ENCODE data around the gene SDK1.

The SDK1 gene

GRCh38 chr7:3987426-3987927 is 686.4 kb downstream of the SDK1 start:
- no peak for TF ChIP-seq CTCF (IDR thresholded peaks at IDR 0.05; ENCODE audit: poor library complexity, severe bottlenecking)
- H3K4me1 ChIP-seq (ENCODE audit: insufficient read depth, poor library complexity, severe bottlenecking) = no peaks in the 10 kb centered on the region
- no peak overlapping the region for H3K27ac ChIP-seq (ENCODE audit: poor library complexity, severe bottlenecking)
- H3K27me3 ChIP-seq (ENCODE audit: insufficient read depth, poor library complexity, severe bottlenecking) = no peaks in the 10 kb centered on the region
- no peaks in the 10 kb centered on the region for H3K36me3 ChIP-seq (ENCODE audit: low read depth)
- H3K4me3 ChIP-seq (ENCODE audit: severe bottlenecking) = no peak overlapping the region
- no peaks in the 10 kb centered on the region for H3K9me3 ChIP-seq (ENCODE audit: severe bottlenecking)
- DNase-seq (ENCODE audit: low spot score) (no peak), ATAC-seq (ENCODE audit: low read depth) (no peak)

GRCh38 chr7:3989723-3990122 is 688.7 kb downstream of the SDK1 start:
- H3K27me3 ChIP-seq (ENCODE audit: insufficient read depth, poor library complexity, severe bottlenecking) = no peaks in the 10 kb centered on the region
- no peak overlapping the region for H3K27ac ChIP-seq (ENCODE audit: poor library complexity, severe bottlenecking)
- H3K4me3 ChIP-seq (ENCODE audit: severe bottlenecking) = no peak overlapping the region
- no peak for TF ChIP-seq CTCF (IDR thresholded peaks at IDR 0.05; ENCODE audit: poor library complexity, severe bottlenecking)
- no peaks in the 10 kb centered on the region for H3K9me3 ChIP-seq (ENCODE audit: severe bottlenecking)
- no peak for ATAC-seq (ENCODE audit: low read depth)
- no peak for DNase-seq (ENCODE audit: low spot score)
- H3K36me3 ChIP-seq (ENCODE audit: low read depth) = no peaks in the 10 kb centered on the region
- H3K4me1 ChIP-seq (ENCODE audit: insufficient read depth, poor library complexity, severe bottlenecking) = no peaks in the 10 kb centered on the region

GRCh38 chr7:3991731-3992231 is 690.7 kb downstream of the SDK1 start:
- Histone ChIP-seq H3K27ac (ENCODE audit: poor library complexity, severe bottlenecking) (no peak overlapping the region), H3K9me3 (ENCODE audit: severe bottlenecking) (no peaks in the 10 kb centered on the region), H3K4me3 (ENCODE audit: severe bottlenecking) (no peak overlapping the region), H3K27me3 (ENCODE audit: insufficient read depth, poor library complexity, severe bottlenecking) (no peaks in the 10 kb centered on the region), H3K36me3 (ENCODE audit: low read depth) (no peaks in the 10 kb centered on the region), H3K4me1 (ENCODE audit: insufficient read depth, poor library complexity, severe bottlenecking) (no peaks in the 10 kb centered on the region)
- TF ChIP-seq CTCF (IDR thresholded peaks at IDR 0.05; ENCODE audit: poor library complexity, severe bottlenecking) = no peak
- ATAC-seq (ENCODE audit: low read depth) (no peak), DNase-seq (ENCODE audit: low spot score) (no peak)

- no peaks in the 10 kb centered on the region for H3K27me3 ChIP-seq (ENCODE audit: insufficient read depth, poor library complexity, severe bottlenecking)
- ATAC-seq (ENCODE audit: low read depth) (no peak), DNase-seq (ENCODE audit: low spot score) (no peak)
- no peaks in the 10 kb centered on the region for H3K36me3 ChIP-seq (ENCODE audit: low read depth)
- no peaks in the 10 kb centered on the region for H3K4me1 ChIP-seq (ENCODE audit: insufficient read depth, poor library complexity, severe bottlenecking)
- no peaks in the 10 kb centered on the region for H3K9me3 ChIP-seq (ENCODE audit: severe bottlenecking)
- H3K27ac ChIP-seq (ENCODE audit: poor library complexity, severe bottlenecking) = no peak overlapping the region
- no peak for TF ChIP-seq CTCF (IDR thresholded peaks at IDR 0.05; ENCODE audit: poor library complexity, severe bottlenecking)
- H3K4me3 ChIP-seq (ENCODE audit: severe bottlenecking) = no peak overlapping the region
Measured at GRCh38 chr7:3992841-3993240, 691.8 kb downstream of the SDK1 start.

GRCh38 chr7:3994764-3995163 is 693.7 kb downstream of the SDK1 start:
- no peak overlapping the region for H3K4me3 ChIP-seq (ENCODE audit: severe bottlenecking)
- no peaks in the 10 kb centered on the region for H3K27me3 ChIP-seq (ENCODE audit: insufficient read depth, poor library complexity, severe bottlenecking)
- ATAC-seq (ENCODE audit: low read depth) = no peak

More at GRCh38 chr7:3994764-3995163, 693.7 kb downstream of the SDK1 start:
- Histone ChIP-seq H3K27ac (ENCODE audit: poor library complexity, severe bottlenecking) (no peak overlapping the region), H3K9me3 (ENCODE audit: severe bottlenecking) (no peaks in the 10 kb centered on the region), H3K4me1 (ENCODE audit: insufficient read depth, poor library complexity, severe bottlenecking) (no peaks in the 10 kb centered on the region), H3K36me3 (ENCODE audit: low read depth) (no peaks in the 10 kb centered on the region)
- no peak for DNase-seq (ENCODE audit: low spot score)
- no peak for TF ChIP-seq CTCF (IDR thresholded peaks at IDR 0.05; ENCODE audit: poor library complexity, severe bottlenecking)

Measured in RWPE2 (cell line).